PC-3 (cell line): ENCODE measurements around the gene CASKIN2.

Experiments used
- CTCF ChIP-seq: fragments of 300-600 bp; sonication (generic); conservative IDR thresholded peaks from 2 replicates; pipeline ENCODE4 v1.5.1; 2017; ENCODE audit warnings: antibody characterized with exemption, low read depth, mild to moderate bottlenecking, low read length
- EZH2phosphoT487 ChIP-seq: fragments of 300-600 bp; sonication (generic); IDR thresholded peaks from 2 replicates; pipeline ENCODE4 v1.6.1; 2018; ENCODE audit warnings: mild to moderate bottlenecking, antibody characterized with exemption, low read length, borderline replicate concordance

DNA sequence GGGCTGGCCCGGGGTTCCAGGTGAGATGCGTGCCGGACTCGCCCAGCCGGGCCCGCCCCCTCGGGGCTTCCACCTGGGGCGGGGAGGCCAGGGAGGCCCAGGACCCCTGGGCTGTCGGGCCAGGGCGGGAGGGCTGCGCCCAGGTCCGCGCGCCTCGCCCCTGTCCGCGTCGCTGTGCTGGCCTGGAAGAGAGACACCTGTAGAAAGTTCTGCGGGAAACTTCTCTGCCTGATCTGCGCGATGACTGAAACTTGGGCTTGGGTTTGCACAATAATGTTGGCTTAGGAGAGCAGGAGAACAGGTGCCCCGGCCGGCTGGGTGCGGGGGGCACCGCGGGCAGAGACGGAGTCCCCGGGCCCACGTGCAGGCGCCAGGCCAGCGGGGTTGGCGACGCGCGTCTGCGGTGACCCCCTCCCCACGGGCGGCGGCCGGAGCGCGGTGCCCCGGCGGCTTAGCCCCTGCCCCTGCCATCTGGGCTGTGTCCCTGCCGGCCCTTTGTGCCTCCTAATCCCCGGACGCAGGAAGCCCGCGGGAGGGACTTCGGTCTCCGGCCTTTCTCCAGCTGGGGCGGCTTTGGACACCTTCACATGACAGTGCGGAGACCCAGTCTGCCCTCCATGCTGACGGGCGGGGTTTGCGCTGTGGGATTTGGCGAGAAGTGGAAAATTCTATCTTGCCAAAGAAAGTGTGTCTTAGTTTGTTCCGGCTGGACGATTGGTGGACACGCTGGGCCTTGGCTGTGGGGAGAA lies 10.6 kb upstream of the CASKIN2 start:
- TF ChIP-seq EZH2phosphoT487 = no peak
- no peak for TF ChIP-seq CTCF
